GM21515 (cell line): Measurements from ENCODE around the gene BMAL1.

Experiments
- ATAC-seq: cut with Tn5 transposase; IDR thresholded peaks from one replicate; pipeline ENCODE4 v1.9.1; 2021; ENCODE audit not compliant: unreplicated experiment

Gene BMAL1

DNA sequence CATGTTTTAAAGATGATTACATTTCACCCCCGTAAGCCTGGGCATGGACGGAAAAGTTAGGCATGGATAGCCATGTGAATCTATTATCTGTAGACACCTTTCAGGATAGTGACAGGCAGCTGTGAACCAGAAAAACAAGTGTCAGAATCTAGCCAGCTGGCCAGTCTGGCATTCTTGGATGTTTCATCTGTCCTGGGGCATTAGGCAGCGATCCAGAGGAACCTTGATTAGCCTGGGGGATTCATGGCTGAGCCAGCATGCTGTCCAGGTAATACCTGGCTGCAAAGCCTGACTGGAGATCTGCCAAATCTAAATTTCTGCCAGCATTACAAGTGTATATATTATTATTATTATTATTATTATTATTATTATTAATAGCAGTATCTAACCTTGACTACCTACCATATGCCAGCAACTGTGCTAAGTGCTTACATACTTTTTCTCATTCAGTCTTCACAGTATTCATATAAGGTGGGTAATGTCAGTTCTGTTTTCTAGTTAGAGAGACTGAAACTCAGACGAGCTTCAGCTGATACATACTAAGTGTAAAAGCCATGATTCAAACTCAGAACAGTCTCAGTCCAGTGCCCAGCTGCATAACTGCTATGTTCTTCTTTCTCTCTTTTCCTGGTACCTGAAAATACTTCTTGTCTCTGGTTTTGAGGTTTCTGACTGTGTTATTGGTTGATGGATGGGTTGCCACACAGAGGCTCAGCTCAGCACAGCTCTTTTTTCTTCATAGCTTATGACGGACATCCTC, 12.8 kb downstream of the BMAL1 start:
- no peak for ATAC-seq

DNA sequence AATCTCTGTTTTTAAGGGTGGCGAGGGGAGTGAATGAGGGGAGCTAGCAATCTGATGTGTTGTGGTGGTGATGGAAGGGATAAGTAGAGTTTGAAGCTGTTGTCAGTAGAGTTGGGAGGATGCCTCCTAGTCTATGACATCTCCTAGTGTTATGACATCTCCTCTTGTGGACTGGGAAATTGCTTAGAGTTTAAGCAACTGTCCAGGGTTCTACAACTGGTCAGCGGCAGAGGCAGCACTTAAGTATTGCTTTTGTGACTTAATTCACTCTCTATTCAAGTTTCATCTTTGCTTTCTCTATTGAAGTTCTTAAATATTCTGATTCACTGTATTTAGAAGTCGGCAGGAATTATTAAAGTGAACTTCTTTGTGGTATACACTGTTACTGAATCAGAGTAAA, 13.8 kb downstream of the BMAL1 start:
- no peak for ATAC-seq

DNA sequence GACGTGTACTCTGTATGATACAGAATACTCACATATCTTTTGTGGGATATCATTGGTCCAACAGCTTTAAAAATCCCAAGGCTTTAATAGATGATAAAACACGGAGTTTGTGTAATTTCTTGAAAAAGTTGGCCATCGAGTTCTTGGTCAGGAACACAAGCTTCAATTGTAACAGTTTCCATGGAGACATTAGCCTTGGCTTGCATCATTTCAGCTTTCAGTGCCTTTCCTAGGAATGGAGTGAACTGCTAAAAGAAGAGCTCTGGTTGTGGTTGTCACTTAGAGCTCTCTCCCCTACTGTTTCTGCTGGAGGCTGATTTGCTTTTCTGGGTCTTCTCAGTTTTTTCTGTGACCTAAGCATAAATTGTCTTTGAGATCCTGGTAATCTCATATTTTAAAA, 14.2 kb downstream of the BMAL1 start:
- ATAC-seq: no peak

DNA sequence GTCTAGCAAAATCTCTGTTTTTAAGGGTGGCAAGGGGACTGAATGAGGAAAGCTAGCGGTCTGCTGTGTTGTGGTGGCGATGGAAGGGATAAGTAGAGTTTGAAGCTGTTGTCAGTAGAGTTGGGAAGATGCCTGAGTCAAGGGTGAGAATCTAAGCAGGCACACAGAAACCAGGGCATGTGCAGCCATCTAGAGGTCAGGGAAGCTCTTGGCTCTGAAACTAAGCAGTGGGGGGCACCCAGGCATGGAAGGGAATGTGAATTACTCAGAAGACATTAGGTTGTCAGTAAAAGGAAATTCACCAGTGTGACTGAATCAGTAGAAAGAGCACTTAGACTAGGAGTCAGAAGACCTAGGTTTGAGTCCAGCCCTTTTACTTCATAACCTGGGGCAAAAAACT, 15.4 kb downstream of the BMAL1 start:
- ATAC-seq: no peak

DNA sequence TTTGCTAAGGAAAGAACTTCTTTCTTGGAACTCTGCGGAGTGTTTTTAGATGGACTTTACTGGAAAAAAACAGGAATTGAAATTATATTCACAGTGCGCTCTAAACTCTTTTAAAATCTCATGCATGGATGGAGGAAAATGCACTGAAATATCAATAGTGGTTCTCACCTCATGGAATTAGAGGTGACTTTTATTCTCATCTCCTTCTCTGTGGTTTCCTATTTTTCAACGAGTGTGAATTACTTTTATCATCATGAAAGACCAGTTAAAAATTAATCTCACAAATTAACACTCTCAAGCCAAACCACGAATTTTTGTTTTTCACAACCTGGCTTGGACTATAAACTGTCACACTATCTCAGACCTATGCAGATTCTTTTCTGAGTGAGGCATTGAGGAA, 16.6 kb downstream of the BMAL1 start:
- ATAC-seq: no peak

DNA sequence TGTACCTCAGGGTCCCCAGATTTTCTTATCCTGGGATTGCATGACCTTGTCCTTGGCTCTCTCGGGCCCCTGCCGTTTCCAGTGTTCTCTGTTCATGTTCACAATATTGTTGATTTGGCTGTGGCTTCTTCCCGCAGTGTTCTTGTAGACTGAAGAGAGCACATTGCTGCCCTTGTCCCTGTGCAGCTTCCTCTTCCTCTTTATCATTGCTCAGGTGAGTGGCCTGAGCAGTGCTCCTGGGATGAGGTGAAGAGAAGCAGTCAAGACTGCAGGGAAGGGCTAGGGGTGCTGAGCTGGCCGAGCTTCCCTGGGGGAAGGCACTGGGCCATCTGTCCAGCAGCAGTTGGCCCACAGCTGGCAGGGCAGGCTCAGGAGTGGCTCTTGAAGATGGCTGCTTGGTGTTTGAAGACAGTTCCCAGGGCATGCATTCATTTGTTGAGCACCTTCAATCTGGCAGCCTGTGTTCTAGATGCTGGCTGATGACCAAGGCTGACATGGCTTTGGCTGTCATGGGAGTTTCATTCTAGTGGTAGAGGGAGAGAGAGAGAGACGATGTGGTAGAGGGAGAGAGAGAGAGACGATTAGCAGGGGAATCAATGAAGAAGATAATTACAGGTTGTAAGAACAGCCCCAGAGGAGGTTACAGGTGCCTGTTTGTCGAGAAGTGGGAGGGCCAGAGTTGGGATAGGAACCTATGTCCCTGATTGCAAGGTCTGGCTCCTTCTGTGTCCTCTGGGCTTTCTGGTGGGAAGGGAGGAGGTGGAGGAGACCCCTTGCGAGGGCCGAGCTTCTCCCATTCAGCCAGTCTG, 17.4 kb downstream of the BMAL1 start:
- ATAC-seq: no peak

DNA sequence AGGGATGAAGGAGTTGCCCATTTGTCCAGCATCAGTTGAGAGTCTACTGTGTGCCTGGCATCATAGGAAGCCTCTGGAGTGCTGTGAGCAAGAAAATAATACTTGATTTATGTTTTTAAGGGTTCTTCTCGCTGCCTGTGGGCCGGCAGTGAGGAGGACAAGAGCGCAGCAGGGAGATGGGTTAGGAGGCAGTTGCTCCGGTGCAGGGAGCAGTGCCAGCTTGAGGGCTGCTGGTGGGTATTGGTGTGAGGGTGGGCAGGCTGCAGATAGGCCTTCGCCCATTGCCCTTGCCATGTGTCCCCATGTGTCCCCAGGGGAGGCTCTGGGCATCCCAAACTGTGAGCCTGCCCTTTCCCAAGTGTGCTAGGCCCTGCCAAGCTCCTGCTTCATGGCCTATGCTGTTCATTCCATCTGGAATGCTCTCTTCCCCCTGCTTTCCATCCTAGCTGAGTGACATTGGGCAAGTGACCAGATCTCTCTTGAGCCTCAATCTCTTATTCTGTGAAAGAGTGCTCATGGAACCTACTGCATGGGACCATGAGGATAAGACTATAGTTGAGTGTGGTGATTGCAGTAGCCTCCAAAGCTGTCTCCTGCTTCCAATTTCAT, 19.8 kb downstream of the BMAL1 start:
- no peak for ATAC-seq

DNA sequence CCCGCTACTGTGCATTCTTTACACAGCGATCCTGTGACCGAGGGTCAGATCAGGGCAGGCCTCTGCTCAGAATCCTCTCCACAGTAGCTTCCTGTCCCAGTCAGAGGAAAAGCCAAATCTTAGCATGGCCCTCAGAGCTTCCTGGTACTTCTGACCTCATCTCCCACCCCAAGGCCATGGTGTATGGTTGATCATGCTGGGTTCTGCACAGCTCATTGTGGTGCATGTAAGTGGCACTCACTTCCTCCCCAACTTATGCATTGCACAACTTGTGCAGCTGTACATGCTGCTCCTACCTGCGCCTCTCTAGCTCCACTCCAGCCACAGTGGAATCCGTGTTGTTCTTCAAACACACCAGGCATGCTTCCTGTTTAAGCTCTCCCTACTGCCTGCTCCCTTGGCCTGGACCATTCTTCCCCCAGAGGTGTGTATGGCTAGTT, 20.3 kb downstream of the BMAL1 start:
- no peak for ATAC-seq

DNA sequence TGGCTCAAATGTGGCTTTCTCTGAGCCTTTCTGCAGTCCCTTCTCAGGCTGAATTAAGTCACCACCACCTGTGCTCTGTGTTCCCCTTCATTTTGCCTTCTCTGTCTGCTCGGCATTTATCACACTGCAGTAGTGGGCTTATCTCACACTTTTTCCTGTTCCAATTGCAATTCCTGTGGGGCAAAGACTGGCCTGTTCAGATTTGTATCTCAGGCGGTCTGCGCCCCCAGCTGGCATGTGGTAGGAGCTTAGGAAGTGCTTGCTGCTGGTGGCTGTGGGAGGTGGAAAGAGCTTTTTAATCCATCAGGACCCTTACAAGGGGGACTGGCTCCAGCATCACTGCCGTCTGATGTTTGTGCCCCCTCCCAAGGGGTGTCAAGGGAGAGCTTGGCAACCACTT, 21.2 kb downstream of the BMAL1 start:
- no peak for ATAC-seq

DNA sequence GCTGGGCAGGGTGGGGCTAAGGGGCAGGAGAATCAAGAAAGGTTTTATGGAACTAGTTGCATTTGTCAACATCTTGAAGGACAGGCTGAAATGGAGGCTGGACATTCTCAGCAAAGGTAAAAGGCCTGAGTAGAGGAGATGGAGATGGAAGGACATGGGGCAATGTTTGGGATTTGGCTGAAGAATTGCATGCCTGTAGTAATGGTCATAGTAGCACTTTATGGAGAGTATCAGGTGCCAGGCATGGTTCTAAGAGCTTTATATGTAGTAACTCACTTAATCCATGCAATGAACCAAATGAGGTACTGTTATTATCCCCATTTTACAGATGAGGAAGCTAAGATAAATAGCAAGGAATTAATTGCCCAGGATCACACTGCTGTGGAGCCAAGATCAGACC, 23.9 kb downstream of the BMAL1 start:
- no peak for ATAC-seq

DNA sequence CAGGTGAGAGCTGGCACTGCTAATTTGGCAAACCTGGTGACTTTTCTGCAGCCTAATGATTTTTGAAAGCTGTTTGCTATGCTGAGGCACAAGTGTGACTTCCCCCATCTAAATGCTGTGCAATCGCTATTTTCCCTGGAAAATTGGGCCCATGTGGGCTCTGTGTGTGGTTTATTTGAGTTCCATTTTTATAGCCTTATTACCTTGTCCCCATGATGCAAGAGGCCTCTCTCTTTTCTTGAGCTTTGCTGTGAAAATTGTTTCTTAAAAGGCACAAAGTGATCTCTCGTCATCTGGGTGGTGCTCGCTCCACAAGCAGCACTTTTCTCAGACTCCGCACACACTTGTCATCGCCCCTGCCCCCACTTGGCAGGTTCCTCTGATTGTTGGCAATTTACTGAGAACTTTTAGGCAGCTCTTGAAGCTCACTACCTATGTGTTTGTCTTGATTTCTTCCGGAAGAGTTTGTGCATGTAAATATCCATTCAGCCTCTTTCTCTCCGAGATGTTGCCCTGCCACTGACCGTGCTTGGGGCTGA, 24.9 kb downstream of the BMAL1 start:
- ATAC-seq: no peak

DNA sequence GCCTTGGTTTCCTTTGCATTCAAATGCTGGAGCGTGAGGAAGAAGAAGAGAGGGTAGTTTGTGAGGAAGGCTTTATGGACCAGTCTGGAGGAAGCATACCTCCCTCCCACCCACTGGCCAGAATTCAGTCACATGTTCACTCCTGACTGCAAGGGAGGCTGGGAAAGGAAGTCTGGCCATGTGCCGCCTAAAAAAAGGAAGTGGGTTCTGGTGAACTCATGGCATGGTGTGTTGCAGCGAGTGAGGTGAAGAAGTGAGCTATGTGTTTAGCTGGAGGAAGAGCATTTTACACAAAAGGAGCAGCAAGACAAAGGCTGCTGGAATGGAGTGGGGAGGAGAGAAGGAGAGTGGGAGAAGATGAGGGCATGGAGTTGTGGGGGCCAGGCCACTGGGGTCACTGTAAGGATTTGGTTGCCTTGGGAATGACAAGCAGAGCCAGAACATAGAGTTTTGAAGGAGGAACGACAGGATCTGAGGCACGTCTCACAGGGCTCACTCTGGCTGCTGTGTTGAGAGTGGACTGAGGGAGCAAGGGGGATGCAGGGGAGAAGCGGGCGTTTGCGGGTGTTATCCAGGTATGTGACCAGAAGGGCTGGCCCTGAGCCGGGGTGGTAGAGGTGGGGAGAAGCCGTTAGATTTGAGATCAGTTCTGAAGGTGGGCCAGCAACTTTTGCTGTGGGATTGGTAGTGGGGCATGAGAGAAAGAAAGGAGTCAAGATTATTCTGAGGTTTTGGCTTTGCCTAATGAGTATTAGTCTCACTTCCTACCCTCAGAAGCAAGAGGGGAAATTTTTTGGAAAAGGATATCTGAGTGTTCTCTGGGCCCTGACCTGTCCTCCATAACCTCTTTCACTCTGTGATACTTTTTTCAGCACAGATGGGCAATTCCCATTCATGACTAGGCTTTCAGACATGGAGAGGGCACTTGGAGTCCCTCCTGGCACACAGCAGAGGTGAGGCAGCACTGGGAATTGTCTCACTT, 26.4 kb downstream of the BMAL1 start:
- ATAC-seq: no peak

DNA sequence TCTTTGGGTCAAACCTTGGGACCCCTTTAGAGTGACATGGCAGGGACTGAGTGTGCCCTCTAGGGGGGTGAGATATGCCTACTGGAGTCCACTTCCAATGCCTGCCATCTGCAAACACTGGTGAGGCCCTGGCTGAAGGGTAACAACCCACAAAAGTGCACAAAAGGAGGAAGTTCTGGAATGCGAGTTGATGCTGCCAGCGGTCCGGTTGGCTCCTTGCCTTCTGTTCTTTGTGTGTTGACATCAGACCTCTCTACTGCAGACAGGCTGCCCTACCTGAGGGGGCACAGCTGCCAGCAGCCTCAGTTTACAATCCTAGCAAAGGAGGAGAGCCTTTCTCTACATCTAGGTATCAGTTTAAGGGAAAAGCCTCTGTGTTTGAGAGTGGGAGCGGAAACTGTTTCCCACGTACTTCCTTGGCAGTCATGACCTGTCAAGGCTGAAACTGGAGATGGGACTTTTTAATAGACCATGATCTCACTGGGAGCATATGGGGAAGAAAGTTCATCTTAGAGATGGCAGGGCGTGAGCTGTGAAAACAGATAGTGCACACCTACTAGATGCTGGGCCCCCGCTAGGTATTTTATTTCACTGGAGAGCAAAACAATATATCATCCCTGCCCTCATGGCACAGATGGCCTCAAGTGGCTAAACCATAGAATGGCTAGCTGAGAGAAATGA, 27.2 kb downstream of the BMAL1 start:
- no peak for ATAC-seq

DNA sequence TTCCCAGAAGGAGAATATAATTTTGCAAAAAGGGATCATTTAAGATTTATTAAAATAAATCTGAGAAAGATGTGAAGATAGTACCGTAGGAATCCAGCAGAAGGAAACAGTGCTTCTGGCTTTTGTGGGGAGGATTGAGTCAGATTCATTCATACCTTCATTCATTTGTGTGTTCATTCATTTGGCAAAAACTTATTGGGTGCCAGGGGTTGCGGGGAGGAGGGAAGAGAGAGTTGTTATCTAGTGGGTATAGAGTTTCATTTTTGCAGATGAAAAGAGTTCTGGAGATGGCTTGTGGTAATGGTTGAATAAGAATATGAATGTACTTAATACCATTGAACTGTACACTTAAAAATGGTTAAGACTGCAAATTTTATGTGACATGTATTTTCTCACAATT, 31.1 kb downstream of the BMAL1 start:
- no peak for ATAC-seq

DNA sequence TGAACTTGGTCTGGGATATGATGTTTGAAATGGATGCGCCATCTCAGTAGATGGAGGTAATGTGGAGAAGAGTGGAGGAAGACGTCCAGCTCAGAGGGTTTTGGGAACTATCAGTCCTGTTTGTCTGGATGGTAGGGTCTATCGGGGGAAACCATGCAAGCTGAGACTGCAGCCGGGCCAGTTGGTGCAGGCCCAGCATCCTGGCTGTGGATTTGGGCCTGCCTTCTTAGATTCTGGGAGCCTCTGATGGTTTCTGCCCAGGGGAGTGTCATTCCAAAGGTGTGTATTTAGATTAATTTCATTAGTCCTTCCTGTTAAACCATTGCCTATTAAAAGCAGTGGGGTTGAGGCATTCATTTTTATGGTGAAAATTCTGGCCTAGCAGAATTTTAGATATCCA, 31.6 kb downstream of the BMAL1 start:
- ATAC-seq: no peak

DNA sequence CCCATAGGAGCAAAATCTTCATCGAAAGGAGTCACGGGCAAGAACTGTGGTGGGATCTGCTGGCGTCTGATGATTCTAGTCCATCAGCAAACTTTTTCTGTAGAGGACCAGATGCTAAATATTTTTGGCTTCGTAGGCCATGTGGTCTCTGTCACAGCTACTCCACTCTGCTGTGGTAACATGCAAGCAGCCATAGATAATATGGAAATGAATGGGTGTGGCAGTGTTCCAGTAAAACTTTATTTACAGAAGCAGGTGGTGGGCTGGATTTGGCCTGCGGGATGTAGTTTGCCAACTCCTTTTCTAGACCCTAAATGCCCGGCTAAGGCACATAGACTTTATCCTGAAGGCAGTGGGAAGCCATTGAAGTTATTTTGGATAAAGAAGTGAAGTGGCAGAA, 32.9 kb downstream of the BMAL1 start:
- ATAC-seq: no peak

DNA sequence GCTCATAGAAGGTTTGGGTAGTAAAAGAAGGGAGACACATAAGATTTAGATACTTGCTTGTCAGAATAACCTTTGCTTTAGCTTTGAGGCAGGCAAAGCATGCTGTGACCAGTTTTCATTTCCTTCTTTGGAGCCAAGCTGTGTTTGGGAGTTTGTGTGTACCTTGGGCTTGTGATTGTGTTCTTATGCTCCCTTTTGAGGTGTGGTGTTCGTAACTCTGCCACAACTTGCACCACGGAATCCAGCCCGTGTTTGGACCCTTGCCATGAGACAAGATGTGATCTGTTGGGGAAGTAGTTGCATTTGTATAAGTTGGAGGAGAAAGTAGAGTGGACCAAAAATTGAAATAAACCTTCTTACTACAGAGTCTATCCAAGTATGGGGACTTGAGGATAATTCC, 34.0 kb downstream of the BMAL1 start:
- ATAC-seq: no peak

DNA sequence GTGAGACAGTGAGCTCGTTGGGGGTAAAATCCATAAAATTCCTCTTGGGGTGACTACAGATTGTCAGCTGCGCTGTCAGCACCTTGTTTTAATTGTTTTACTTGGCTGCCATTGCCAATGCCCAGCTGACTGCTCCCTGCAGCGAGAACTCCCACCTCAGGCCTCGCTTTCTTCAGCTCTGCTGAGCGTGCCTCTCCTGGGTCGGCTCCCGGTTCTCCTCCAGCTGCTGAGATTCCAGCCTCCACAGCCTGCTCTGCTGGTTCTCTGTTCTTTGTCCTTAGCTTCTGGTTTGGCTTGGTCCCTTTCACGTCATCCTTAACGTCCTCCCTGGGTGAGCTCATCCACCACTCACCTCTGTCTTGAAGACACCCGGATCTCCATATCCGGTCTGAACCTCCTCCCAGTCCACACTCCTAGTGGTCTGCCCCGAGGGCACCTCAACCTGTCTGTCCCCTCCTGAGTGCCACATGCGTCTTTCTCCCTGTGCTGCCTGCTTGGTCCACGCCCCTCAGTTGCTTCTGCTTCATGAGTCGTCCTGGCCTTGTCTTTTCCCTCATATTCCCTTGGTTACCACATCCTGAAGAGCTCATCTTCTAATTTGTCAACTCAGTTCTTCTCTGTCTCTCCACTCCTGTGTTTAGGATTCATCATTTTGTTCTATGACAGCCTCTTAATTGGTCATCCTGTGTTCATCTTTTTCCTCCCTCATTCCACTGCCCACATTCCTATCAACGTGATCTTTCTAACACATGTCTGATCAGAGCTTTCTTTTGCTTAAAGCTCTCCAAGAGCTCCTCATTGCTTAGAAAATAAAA, 35.6 kb downstream of the BMAL1 start:
- ATAC-seq: no peak

DNA sequence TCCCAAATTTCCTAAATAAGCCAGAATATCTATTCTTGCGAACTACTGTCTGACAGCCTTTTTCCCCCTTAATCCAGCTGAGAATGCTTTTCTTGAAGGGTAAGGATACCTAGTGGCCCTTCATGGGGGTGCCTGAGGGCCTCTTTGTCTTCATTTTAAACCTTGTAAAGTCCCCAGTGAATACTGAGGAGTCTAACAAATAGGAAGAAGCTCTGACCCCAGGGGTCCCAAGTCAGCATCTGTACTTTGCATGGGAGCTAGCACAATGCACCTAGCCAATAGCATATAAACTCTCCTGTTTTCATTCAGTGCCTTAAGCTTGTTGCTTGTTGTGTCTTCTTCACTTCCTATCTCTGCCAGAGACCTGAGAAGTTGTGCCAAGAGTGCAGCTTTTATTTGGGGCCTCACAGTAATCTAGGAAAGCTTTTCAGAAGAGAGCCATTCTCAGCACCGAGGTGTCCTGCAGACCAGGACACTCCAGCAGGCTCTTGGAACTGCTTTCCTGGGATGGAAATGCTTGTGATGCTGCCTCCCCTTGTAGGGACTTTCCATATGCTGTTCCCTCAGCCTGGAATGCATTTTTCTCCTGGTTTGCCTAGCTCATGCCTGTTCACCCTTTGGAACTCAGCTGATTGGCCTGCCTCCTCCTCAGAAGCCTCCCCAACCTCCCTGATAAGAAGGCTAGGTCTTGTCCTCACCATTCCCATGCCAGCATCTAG, 37.2 kb downstream of the BMAL1 start:
- no peak for ATAC-seq
